C4-2B (cell line): ENCODE measurements around the gene C13orf42.

ENCODE experiments used
- H3K27ac ChIP-seq: fragments of 450-650 bp; 2 replicates; pipeline ENCODE4 v1.5.1; 2017
- CTCF ChIP-seq: fragments of 450-650 bp; conservative IDR thresholded peaks from 2 replicates; pipeline ENCODE4 v1.5.1; 2017; ENCODE audit warnings: mild to moderate bottlenecking
- ZFX ChIP-seq: fragments of 450-650 bp; IDR thresholded peaks from 2 replicates; pipeline ENCODE4 v1.6.1; 2017

C13orf42 gene

DNA sequence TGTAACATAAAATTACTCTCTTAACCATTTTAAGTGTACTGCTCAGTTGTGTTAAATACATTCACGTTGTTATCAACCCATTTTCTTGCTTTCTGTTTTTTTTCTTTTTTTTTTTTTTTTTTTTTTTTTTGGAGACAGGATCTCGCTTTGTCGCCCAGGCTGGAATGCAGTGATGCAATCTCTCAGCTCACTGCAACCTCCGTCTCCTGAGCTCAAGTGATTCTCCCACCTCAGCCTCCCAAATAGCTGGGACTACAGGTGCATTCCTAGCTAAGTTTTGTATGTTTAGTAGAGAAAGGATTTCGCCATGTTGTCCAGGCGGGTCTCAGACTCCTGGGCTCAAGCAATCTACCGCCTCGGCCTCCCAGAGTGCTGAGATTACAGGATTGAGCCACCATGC, 42.5 kb upstream of the C13orf42 start:
- TF ChIP-seq ZFX (no peak), CTCF (no peak)
- no peak overlapping the region for H3K27ac ChIP-seq

GRCh38 chr13:51152701-51153100, 41.6 kb upstream of the C13orf42 start:
- TF ChIP-seq ZFX (no peak), CTCF (no peak)
- H3K27ac ChIP-seq = no peak overlapping the region

DNA sequence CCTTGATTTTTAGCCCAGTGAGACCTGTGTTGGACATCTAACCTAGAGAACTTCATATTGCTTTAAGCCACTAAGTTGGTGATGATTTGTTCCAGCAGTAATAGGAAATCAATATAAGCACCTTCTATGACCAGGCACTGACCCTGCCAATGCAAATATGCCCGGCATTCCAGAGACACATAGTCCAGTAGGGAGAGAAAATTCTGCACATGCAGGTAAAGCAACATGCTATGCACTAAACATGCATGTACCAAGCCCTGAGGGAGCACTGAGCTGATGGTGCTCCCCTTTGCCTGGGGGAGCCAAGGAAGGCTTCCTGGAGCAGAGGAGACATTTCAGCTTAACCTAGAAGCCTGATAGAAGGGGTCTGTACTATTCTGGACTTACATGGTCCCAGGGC, 40.4 kb upstream of the C13orf42 start:
- no peak overlapping the region for H3K27ac ChIP-seq
- TF ChIP-seq ZFX = no peak
- TF ChIP-seq CTCF = no peak

GRCh38 chr13:51148952-51149573, 38.0 kb upstream of the C13orf42 start:
- H3K27ac ChIP-seq = no peak overlapping the region
- TF ChIP-seq ZFX (no peak), CTCF (peak; percentile 79)

DNA sequence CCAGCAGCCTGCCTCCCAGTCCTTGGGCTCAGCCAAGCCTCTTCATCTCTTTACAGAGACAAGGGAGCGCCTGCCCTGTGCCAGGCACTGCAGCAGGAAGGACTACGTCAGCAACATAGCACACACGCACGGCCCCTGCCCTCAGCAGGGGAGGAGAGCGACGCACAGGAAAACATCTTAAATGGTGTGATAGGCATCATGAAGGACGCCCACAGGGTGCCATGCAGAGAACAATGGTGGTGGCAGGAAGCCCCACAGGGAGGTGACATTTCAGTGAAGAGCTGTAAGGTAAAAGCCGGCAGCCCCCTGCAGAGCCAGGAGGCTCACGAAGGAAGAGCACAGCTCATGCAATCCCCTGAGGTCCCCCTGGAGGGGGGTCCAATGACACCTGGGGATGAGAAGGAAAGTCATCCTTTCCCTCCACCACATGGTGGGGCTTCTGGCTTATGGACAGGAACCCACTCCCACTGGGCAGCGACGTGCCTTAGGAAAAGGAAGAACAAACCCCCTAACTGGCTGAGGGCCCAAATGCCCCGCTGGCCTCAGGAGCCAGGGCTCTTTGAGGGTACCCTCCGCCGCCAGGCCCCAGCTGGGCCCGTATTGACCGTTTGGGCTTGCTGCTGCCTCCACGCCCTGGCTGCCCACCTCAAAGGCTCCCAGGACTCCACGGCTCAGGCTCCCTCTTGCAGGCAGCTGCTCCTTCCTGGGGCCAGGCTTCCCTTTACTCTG, 37.3 kb upstream of the C13orf42 start:
- TF ChIP-seq ZFX (no peak), CTCF (no peak)
- no peak overlapping the region for H3K27ac ChIP-seq

GRCh38 chr13:51147732-51148131, 36.7 kb upstream of the C13orf42 start:
- no peak overlapping the region for H3K27ac ChIP-seq
- TF ChIP-seq ZFX = no peak
- TF ChIP-seq CTCF = no peak

DNA sequence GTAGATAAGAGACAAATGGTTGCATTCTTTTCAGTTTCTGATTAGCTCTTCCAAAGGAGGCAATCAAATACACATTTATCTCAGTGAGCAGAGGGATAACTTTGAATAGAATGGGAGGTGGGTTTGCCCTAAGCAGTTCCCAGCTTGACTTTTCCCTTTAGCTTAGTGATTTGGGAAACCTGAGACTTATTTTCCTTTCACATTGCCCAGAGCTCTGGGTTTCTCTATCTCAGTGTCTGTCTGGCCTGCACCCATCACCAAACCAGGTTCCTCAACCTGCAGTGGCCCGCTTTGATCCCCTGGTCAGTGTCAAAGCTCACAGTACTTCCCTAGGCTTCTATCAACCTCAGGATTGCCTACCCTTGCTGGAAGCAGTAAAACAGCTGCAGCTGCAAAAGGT, 35.6 kb upstream of the C13orf42 start:
- H3K27ac ChIP-seq = no peak overlapping the region

More for the DNA sequence above, 35.6 kb upstream of the C13orf42 start:
- TF ChIP-seq CTCF = no peak
- TF ChIP-seq ZFX = no peak
